HG03460 (cell line): ENCODE measurements around the gene CD200.

Experiments used
- ATAC-seq: cut with Tn5 transposase; IDR thresholded peaks from one replicate; pipeline ENCODE4 v1.9.1; 2021; ENCODE audit not compliant: unreplicated experiment

The CD200 gene

DNA sequence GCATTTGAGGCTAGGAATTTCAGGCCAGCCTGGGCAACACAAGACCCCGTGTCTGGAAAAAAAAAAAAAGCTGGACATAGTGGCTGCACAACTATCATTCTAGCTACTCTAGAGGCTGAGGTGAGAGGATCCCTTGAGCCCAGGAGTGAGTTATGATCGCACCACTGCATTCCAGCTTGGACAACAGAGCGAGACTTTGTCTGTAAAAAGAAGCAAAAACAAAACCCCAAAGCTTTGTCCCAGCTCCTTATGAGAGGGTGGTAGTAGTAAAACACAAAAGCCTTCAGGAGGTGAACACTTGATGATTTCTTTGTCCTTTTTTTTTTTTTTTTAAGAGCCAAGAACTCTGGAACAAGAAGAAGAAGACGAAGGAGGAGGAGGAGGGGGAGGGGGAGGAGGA, 1.1 kb upstream of the CD200 start:
- ATAC-seq: no peak

DNA sequence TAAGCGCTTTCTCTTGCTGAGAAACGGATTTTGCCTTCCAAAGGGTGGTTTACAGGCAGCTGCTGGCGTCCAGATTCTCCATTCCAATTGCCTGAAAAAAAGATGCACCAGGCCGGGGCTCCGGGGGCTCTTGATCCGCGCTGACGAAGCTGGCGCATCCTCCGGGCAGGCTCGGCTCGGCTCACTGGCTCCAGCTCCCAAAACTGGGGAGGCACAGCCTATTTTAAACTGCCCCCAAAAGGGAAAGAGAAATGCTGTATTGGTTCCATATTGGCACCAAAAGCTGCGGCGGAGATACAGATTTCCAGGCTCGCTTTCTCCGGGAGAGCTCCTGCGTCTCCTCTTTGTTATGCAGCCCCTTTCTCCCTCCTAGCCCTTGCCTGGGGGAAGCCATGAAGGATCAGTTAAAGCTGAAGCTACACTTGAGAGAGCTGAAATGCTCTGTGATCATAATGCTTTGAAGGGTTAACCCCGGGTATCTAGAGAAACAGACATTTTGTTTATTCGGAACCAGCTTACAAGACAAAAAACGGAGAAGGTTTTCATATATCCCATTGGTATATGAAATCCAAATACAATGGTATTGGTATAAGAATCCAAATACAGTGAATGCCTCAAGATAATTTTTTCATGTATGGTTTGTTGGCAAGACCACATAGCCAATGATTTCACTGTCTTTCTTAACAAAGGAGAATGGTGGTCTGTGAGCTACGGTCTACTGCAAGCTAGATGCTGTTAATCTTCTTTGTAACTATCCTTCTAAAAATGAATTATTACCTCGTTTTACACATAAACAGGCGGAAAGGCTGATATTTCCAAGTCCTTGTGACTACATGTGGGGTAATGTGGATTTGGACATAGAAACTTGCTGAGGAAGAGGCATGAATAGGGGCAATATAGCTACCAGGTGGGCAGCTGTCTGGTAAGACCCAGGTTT, 693 bp downstream of the CD200 start:
- ATAC-seq: peak; percentile 46

- no peak for ATAC-seq
These were observed 1.9 kb downstream of the CD200 start for GRCh38 chr3:112334691-112335433.

DNA sequence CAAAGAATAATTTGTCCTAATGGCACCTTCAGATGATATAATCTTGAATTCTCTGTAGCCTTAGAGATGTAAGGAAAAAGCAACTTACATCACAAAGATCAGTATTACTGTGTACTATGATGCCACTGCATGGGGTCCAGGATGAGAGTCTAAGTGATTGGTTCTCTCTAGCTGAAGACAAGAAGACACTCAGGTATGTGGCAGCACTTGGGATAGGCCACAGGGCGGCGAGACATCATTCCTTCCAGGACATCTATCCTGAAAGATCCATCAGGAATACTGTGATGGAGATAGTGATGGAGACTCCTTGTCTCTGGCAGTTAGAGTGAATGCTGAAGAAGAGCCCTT, 2.5 kb downstream of the CD200 start:
- no peak for ATAC-seq

GRCh38 chr3:112338021-112338726, 5.2 kb downstream of the CD200 start:
- no peak for ATAC-seq

GRCh38 chr3:112338727-112339056, 5.7 kb downstream of the CD200 start:
- no peak for ATAC-seq

- no peak for ATAC-seq
These were observed 6.2 kb downstream of the CD200 start for GRCh38 chr3:112339134-112339533.

- no peak for ATAC-seq
These were observed 6.7 kb downstream of the CD200 start for GRCh38 chr3:112339609-112340008.

- ATAC-seq: no peak
These were observed 8.4 kb downstream of the CD200 start for GRCh38 chr3:112341386-112341785.

- ATAC-seq: no peak
These were observed 12.7 kb downstream of the CD200 start for GRCh38 chr3:112345681-112346080.

DNA sequence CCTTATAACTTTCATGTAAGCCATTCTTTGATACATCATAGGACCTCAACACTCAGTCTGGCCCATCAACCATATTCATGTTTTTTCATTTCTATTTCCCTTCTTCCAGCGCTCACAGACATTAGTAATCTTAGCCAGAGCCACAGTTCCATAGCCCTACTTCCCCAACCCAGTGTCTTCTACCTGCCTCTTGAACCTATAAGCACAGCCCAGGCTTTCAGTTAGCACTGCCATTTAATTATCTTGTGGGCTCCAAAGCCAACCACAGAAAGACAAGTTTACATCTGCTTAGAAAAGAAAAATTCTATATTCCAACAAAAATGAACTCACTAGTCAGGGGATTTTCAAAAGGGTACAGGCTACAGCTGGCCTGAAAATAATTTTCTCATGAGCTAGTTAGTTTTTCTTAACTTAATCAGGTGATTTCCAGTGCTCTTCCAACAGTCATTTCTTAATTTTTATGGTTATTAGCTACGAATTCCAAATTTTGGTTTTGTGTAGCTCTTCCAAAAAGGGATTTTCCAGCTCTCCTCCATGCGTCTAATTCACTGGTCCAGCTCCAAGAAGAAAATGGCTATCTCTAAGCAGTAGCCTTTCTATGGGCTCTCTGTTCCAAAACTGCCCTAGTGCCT, 13.7 kb downstream of the CD200 start:
- no peak for ATAC-seq

DNA sequence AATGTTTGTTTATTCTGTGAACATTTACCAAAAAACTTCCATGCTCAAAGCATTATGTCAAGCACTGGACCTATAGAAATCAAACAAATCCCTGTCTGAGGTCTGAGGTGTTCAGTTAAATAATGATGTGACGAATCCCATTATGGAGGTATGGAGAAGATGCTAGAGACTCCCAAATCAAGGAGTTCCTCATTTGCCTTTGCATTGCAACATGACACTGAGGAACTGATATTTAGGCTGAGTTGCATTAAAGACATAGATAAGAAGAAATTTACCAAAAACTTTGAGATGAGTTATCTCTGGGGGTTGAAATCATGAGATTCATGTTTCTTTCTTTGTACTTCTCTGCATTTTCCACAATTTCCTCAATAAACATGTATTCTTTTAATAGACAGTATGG, 16.0 kb downstream of the CD200 start:
- ATAC-seq: no peak

DNA sequence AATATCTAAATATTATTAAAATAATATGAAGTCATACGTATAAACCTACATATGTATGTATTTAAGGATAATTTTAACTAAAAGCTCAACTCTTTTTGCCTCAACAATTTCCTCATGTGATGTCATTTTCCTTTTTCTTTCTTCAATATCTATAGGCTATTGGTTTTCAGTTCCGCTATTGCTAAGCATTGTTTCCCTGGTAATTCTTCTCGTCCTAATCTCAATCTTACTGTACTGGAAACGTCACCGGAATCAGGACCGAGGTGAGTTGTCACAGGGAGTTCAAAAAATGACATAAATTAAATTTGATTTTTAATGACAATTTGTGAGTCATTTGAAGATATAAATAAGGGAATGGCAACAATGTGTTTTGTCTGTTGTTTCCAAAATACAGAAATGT, 16.6 kb downstream of the CD200 start:
- no peak for ATAC-seq

DNA sequence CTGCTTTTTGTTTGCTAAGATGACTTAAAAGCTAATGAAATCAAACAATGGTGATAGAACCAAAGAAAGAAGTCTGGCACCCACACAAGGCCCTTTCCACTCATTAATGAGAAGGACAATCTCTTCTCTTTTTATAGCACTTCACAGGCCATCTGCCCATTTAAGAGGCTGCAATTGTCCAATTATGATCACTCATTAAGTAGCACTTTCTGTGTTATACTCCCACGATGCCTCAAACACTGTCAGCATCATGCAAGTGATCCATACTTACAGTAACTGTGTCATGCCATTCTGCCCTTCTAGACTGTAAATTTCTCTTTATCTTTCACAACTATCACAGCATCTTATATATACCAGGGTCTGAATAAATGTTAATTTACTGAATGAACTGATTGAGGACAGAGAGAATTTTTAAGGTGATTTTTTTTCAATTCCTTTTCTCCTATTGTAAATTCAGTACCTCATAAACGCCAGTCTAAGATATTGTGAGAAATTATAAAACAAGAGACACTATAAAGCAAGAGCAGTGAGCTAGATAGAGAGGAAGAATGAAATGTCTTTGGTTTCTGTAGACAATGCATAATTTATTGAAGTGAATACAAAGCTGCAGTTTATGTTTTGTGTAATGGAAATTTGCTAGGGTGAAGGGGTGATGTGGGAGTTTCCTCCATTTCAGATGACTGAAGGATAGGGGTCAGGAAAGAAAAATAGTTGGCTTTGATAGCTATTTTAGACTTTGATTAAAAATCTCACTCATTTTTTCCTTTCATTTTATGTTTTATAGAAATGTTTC, 17.3 kb downstream of the CD200 start:
- no peak for ATAC-seq

DNA sequence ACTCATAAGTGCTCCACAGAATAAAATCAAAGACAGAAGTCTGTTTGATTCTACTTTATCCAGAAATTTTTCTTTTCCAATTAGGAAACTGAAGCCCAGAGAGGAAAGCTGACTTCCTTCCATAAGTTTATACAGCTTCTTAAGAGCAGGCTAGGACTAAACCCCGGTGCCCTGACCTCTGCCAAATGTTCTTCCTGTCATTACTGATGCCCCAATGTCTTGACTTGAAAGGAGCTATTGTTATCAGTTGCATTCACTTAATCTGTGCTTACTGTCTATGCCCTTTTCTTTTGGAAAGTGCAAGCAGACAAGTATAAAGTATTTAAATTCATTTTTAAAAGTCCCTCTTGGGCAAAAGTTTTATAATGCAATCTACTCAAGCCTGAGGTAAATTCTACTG, 18.1 kb downstream of the CD200 start:
- no peak for ATAC-seq

DNA sequence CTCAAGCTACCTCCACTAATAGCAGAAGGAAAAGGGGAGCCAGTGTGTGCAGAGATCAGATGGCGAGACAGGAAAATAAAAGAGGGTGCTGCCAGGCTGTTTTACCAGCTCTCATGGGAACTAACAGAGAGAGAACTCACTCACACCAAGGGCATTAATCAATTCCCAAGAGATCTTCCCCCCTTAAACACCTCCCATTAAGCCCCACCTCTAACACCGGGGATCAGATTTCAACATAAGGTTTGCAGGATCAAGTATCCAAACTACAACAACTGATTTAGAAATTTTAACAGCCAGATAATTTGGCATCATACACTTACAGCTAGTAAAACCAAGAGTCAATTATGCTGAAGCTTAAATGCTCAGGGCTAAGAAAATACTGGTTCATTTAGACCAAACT, 18.9 kb downstream of the CD200 start:
- ATAC-seq: no peak

DNA sequence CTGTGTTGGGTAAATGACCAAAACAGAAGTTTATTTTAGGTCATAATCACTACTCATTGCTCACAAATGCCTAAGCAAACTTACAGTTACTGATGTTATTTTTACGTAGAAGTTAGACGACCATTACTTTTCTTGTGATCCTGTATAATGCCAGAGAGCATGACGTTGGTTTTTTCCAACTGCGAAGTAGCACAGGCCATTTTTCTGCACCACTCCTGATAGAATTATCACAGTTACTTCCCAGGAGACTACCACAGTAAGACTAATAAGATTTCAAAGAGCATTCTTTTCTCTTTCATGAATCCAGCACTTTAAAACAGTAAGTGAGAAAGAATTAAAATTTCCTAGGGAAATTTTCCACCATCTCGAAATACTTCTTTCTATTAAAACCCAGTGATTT, 19.8 kb downstream of the CD200 start:
- ATAC-seq: no peak

DNA sequence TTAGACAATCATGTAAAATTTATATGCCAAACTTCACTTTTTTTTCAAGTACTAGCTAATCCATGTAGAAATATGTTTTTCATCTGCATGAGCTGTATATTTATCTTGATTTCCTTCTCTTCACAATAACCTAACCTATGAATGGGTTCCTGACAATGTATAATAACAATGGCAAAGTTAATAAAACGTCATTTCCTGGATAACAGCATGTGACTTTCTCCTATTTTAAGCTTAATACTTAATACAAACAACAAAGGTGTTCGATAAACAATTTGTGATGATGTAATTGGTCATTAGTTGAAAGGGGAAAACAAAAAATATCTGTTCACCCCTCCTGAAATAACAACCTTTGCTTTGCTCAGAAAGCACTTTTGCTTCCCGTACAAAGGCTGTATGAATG, 20.4 kb downstream of the CD200 start:
- no peak for ATAC-seq

- no peak for ATAC-seq
These were observed 21.8 kb downstream of the CD200 start for GRCh38 chr3:112354642-112355306.

DNA sequence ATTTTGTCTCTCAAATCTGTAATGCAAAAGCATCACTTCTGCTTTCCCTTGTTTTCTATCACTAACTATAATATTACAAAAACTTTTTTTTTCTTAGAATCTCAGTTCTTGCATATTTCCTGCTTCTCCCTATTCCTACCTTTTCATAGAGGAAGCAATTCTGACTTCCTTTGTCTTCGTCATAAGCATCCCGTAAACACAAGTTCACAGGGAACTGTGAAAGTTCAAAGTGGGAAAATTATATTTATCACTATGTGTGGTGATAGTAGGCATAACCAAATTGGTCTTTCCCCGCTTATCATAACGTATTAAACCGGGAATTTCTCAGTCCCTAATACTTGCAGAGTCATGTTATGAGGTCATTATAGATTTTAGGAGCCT, 22.3 kb downstream of the CD200 start:
- no peak for ATAC-seq
